ENCODE data around the gene PFKFB4.

DNA sequence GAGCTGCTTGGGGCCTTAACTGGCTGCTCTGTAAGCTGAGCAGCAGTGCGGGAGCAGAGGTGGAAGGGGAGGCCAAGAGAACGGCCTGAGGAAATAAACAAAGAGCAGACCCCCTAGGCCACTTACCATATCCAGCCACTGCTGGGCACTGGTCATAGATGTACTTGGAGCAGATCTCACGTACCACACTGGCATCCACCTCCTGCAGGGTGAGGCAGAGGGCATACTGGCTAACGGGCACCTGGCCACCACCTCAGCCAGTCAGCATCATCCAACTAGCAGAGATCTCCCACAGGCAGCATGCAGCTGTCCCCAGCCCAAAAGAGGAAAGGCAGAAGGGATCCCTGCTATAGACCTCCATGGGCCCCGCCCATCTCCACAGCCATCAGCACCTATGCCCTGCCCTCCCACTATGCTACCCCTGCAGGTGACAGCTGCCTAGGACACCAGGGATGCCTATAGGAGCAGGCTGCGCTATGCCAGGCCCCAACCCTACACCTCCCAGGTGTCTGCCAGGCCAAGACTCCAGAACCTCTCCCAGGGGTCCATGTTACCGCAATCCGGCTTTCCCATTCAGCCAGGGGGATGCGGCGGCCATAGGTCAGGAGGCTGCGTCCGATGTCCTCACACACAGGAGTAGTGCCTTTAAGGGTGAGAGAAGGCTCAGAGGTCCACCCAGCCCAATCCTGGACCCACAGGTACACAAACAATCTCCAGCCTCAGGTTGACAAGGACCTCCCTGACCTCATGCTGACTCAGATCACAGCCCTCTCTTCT is 43.1 kb upstream of the PFKFB4 start:
- TF ChIP-seq, protein P1, sequence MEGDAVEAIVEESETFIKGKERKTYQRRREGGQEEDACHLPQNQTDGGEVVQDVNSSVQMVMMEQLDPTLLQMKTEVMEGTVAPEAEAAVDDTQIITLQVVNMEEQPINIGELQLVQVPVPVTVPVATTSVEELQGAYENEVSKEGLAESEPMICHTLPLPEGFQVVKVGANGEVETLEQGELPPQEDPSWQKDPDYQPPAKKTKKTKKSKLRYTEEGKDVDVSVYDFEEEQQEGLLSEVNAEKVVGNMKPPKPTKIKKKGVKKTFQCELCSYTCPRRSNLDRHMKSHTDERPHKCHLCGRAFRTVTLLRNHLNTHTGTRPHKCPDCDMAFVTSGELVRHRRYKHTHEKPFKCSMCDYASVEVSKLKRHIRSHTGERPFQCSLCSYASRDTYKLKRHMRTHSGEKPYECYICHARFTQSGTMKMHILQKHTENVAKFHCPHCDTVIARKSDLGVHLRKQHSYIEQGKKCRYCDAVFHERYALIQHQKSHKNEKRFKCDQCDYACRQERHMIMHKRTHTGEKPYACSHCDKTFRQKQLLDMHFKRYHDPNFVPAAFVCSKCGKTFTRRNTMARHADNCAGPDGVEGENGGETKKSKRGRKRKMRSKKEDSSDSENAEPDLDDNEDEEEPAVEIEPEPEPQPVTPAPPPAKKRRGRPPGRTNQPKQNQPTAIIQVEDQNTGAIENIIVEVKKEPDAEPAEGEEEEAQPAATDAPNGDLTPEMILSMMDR (IDR thresholded peaks at IDR 0.05): no peak
- TF ChIP-seq POLR2A (IDR thresholded peaks at IDR 0.05): no peak
